ENCODE results near the gene LENEP.

LENEP gene

GRCh38 chr1:154957091-154957657 lies 36.2 kb upstream of the LENEP start:
- TF ChIP-seq CTCF (conservative IDR thresholded peaks at IDR 0.05) (no peak), ZFX (IDR thresholded peaks at IDR 0.05) (no peak)
- H3K27ac ChIP-seq, result peak overlapping the region; percentile 31; the same call in 1 of the 2 replicates

GRCh38 chr1:154958036-154958435 lies 35.4 kb upstream of the LENEP start:
- H3K27ac ChIP-seq, result no peak overlapping the region
- TF ChIP-seq ZFX (IDR thresholded peaks at IDR 0.05) (no peak), CTCF (conservative IDR thresholded peaks at IDR 0.05) (no peak)

- no peak overlapping the region for H3K27ac ChIP-seq
- TF ChIP-seq ZFX (IDR thresholded peaks at IDR 0.05), result no peak
- TF ChIP-seq CTCF (conservative IDR thresholded peaks at IDR 0.05), result no peak
These were observed 34.5 kb upstream of the LENEP start for GRCh38 chr1:154958681-154959425.

GRCh38 chr1:154959426-154959780 lies 34.0 kb upstream of the LENEP start:
- TF ChIP-seq ZFX (IDR thresholded peaks at IDR 0.05) (no peak), CTCF (conservative IDR thresholded peaks at IDR 0.05) (no peak)
- no peak overlapping the region for H3K27ac ChIP-seq

GRCh38 chr1:154960446-154961136 lies 32.8 kb upstream of the LENEP start:
- H3K27ac ChIP-seq, result peak overlapping the region; percentile 99
- TF ChIP-seq CTCF (conservative IDR thresholded peaks at IDR 0.05), result no peak
- no peak for TF ChIP-seq ZFX (IDR thresholded peaks at IDR 0.05)

GRCh38 chr1:154961207-154962155 lies 31.9 kb upstream of the LENEP start, which contains the start of gene PYGO2:
Gene PYGO2, minus strand, starts transcription at chr1:154961782. Its CDS starts 206 bp downstream, at chr1:154961576.
- TF ChIP-seq CTCF (conservative IDR thresholded peaks at IDR 0.05) (peak; percentile 92), ZFX (IDR thresholded peaks at IDR 0.05) (peak; percentile 87; the same call in 1 of the 2 replicates)
- H3K27ac ChIP-seq, result peak within 1 kb of the TSS; percentile 99

All from C4-2B (cell line).